ENCODE data around the gene RGS17. TPM values are rescaled to one million over a fixed set of nuclear protein-coding genes. Genes with fewer than 3 reads are reported as not detected.

RGS17 gene
- total RNA-seq, 1 experiment from 2014 or later, result 3.2 TPM

DNA sequence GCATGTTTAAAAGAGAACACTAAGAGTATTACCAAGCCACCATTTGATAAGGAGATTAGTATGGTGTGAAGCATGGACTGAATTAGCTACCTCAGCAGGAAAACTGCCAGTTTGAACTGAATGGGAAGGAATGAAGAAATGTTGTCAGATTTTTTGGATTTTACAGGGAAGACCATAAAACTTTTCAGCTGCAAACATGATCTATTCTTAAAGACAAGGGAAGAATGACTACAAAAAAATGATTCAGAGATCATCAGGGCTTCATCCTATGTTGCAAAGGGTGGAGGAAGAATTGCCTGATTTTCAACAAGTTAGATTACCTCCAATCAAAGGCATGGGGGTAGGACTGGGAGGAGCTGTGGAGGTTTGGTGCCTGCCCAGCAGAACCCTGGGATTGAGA lies 79.3 kb downstream of the RGS17 start:
- H3K27me3 ChIP-seq (ENCODE audit: insufficient read depth, low read length), result no peaks in the 10 kb centered on the region
- H3K79me2 ChIP-seq (ENCODE audit: insufficient read depth, low read length), result no peaks in the 10 kb centered on the region
- H2BK5ac ChIP-seq (ENCODE audit: insufficient read length, low read length), result no peak overlapping the region
- H3K14ac ChIP-seq (ENCODE audit: insufficient read depth, low read length), result no peak overlapping the region
- H4K91ac ChIP-seq (ENCODE audit: insufficient read length, low read depth, low read length), result no peak overlapping the region
- no peak overlapping the region for H4K5ac ChIP-seq (ENCODE audit: insufficient read length, low read depth, low read length)
- no peak overlapping the region for H3T11ph ChIP-seq (ENCODE audit: low read length)
- Mint-ChIP-seq H3K27me3 (ENCODE audit: low read depth) (no peaks in the 10 kb centered on the region), H3K4me3 (no peak overlapping the region), H3K27ac (no peak overlapping the region), H3K9me3 (peaks cover 5 to 8% of the 10 kb centered on the region in 2 experiments; a peak in 4 of 5 replicates), H3K4me1 (peaks cover 17 to 18% of the 10 kb centered on the region in 2 experiments), H3K36me3 (ENCODE audit: insufficient read depth in 1 of 3, low read depth in 3 of 3) (peaks cover 5 to 27% (median 14%) of the 10 kb centered on the region in 3 experiments; a peak in 5 of 7 replicates)
- TF ChIP-seq, protein P1, sequence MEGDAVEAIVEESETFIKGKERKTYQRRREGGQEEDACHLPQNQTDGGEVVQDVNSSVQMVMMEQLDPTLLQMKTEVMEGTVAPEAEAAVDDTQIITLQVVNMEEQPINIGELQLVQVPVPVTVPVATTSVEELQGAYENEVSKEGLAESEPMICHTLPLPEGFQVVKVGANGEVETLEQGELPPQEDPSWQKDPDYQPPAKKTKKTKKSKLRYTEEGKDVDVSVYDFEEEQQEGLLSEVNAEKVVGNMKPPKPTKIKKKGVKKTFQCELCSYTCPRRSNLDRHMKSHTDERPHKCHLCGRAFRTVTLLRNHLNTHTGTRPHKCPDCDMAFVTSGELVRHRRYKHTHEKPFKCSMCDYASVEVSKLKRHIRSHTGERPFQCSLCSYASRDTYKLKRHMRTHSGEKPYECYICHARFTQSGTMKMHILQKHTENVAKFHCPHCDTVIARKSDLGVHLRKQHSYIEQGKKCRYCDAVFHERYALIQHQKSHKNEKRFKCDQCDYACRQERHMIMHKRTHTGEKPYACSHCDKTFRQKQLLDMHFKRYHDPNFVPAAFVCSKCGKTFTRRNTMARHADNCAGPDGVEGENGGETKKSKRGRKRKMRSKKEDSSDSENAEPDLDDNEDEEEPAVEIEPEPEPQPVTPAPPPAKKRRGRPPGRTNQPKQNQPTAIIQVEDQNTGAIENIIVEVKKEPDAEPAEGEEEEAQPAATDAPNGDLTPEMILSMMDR (conservative IDR thresholded peaks at IDR 0.05), result no peak
- no peak overlapping the region for H4K8ac ChIP-seq (replicated peaks; ENCODE audit: insufficient read length, low read depth, low read length)
- H2BK120ac ChIP-seq (ENCODE audit: low read depth, low read length, poor library complexity, severe bottlenecking), result no peak overlapping the region
- H3K23me2 ChIP-seq (ENCODE audit: insufficient read length, low read depth, low read length, poor library complexity, severe bottlenecking), result no peaks in the 10 kb centered on the region
- H3K4me1 ChIP-seq (ENCODE audit: insufficient read depth, low read length), result no peaks in the 10 kb centered on the region
- H3K27ac ChIP-seq (ENCODE audit: insufficient read length, low read depth, low read length), result no peak overlapping the region
- H3K18ac ChIP-seq (ENCODE audit: insufficient read length, low read depth, low read length), result no peak overlapping the region
- no peak for DNase-seq
- H2AFZ ChIP-seq (ENCODE audit: low read length), result no peak overlapping the region
- H3K9me3 ChIP-seq (ENCODE audit: control insufficient read depth, low read depth, low read length), result no peaks in the 10 kb centered on the region
- H3K79me1 ChIP-seq (ENCODE audit: insufficient read depth, low read depth, low read length, poor library complexity, severe bottlenecking), result no peaks in the 10 kb centered on the region
- no peak overlapping the region for H3K56ac ChIP-seq (ENCODE audit: insufficient read length, low read depth, low read length)
- no peak overlapping the region for H3K9ac ChIP-seq (ENCODE audit: extremely low read depth, insufficient read length, low read length)
- no peak overlapping the region for H2BK15ac ChIP-seq (ENCODE audit: low read depth, low read length)
- H3K4ac ChIP-seq (ENCODE audit: low read depth, low read length), result no peak overlapping the region
- no peak overlapping the region for H3K4me2 ChIP-seq (ENCODE audit: insufficient read depth, insufficient read length, low read length)
- no peak overlapping the region for H3K23ac ChIP-seq (ENCODE audit: insufficient read length, low read depth, low read length)
- H2BK20ac ChIP-seq (ENCODE audit: low read depth, low read length, poor library complexity, severe bottlenecking), result no peak overlapping the region
- H2AK5ac ChIP-seq (ENCODE audit: insufficient read length, low read length), result no peak overlapping the region
- H4K20me1 ChIP-seq (ENCODE audit: control insufficient read depth, insufficient read depth, insufficient read length), result no peaks in the 10 kb centered on the region
- H2BK12ac ChIP-seq (ENCODE audit: insufficient read length, low read depth, low read length), result no peak overlapping the region
